ENCODE results near the gene VIPAS39. TPM values are rescaled to one million over a fixed set of nuclear protein-coding genes. Genes with fewer than 3 reads are reported as not detected.

The VIPAS39 gene
- total and polyA plus RNA-seq, 9 of the 15 experiments (the other 6 are each of a cell fraction or from before 2014, with no cell fraction given): 5.7 to 25.6 (median 9.9) TPM

DNA sequence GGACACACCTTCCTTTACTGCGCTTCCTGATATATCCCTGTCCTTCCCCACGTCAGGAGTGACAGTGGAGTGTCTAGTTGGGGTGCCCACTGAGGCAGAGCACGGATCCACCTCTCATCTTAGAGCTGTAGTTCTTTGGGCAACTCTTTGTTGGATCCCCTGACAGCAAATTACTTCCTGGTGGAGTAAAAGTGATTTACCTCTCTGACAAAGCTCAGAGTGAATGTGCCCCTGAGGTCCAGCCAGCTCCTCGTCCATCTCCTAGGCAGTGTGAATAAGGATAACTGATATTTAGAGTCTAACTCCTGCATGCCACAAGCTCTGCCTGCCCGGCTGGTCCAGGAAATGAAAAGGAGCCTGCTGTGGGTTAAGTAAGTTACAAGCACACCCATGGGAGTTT, 16.5 kb upstream of the VIPAS39 start:
- no peak for ATAC-seq
- Histone ChIP-seq H2AFZ (ENCODE audit: low read depth, low read length) (no peak overlapping the region), H4K20me1 (replicated peaks; ENCODE audit: control insufficient read depth, insufficient read depth, low read length) (no peaks in the 10 kb centered on the region), H3K9me3 (replicated peaks; ENCODE audit: control insufficient read depth, insufficient read depth, low read depth, low read length) (no peaks in the 10 kb centered on the region), H3K4me1 (replicated peaks in 1 of 2; ENCODE audit: control insufficient read depth in 2 of 2, insufficient read depth in 2 of 2, low read length in 2 of 2) (peaks cover 0 to 8% of the 10 kb centered on the region in 2 experiments; a peak in 2 of 5 replicates), H3K4me2 (ENCODE audit: insufficient read depth, low read length) (no peak overlapping the region), H3K9me1 (ENCODE audit: control insufficient read depth, insufficient read depth, low read length) (no peaks in the 10 kb centered on the region), H3K27ac (ENCODE audit: extremely low read depth, low read depth, low read length) (no peak overlapping the region), H3K4me3 (no peak overlapping the region), H3K9ac (ENCODE audit: insufficient read depth in 1 of 2, low read depth in 2 of 2, low read length in 2 of 2) (no peak overlapping the region), H3K36me3 (ENCODE audit: control insufficient read depth, insufficient read depth, low read length) (peaks cover 8% of the 10 kb centered on the region; the same call in 1 of the 3 replicates), H3K79me2 (ENCODE audit: control insufficient read depth, insufficient read depth, low read length) (no peaks in the 10 kb centered on the region), H3K27me3 (ENCODE audit: control insufficient read depth in 2 of 2, insufficient read depth in 2 of 2, low read length in 2 of 2) (peaks cover 8 to 43% of the 10 kb centered on the region in 2 experiments; a peak in 4 of 5 replicates)
- FAIRE-seq: no peak
- in situ Hi-C loops (cut with MboI): no loop called here
- intact Hi-C loops (cut with micrococcal nuclease): no loop called here
- ChIA-PET CTCF (ENCODE audit: low intra/inter-chr PET ratio) (no interaction called here), POLR2A (interaction anchor here (0.7 to 2.0 kb wide), 3 partner anchors 9 to 15 kb away, joined by 3 to 7 read pairs (median 3); partner anchors contain the start of gene AHSA1)
- DNase-seq (ENCODE audit: extremely low read depth in 1 of 4, low spot score in 3 of 4): no peak
- 13% methylated on average over 5 of the region's 5 CpGs for WGBS (ENCODE audit: insufficient coverage, low coverage, missing lambda C conversion rate)
- BruUV-seq (replicated peaks): no TSS peak
- TF ChIP-seq ZNF76 (CRISPR knock-in tag; IDR thresholded peaks at IDR 0.05; ENCODE audit: borderline replicate concordance) (no peak), RBM14 (IDR thresholded peaks at IDR 0.05; ENCODE audit: borderline replicate concordance, insufficient read depth, low read depth, low read length) (no peak), PKNOX1 (IDR thresholded peaks at IDR 0.05) (no peak), ESRRA (IDR thresholded peaks at IDR 0.05; ENCODE audit: borderline replicate concordance, low read depth) (no peak), TAF15 (IDR thresholded peaks at IDR 0.05; ENCODE audit: low read depth, low read length) (no peak), JUN (IDR thresholded peaks at IDR 0.05; ENCODE audit: borderline replicate concordance, low read depth, low read length) (no peak), JUN (CRISPR knock-in tag; IDR thresholded peaks at IDR 0.05; ENCODE audit: borderline replicate concordance) (no peak), TEAD4 (IDR thresholded peaks at IDR 0.05; ENCODE audit: low read length) (no peak), TEAD4 (CRISPR knock-in tag; IDR thresholded peaks at IDR 0.05; ENCODE audit: borderline replicate concordance) (no peak), ZBTB9 (CRISPR knock-in tag; IDR thresholded peaks at IDR 0.05) (no peak), POLR2H (tag; IDR thresholded peaks at IDR 0.05; ENCODE audit: low read depth) (no peak), ZBTB7A (IDR thresholded peaks at IDR 0.05; ENCODE audit: borderline replicate concordance, control insufficient read depth, low read depth, low read length) (no peak), NR3C1 (CRISPR knock-in tag; IDR thresholded peaks at IDR 0.05) (no peak), SNRNP70 (optimal IDR thresholded peaks at IDR 0.05; ENCODE audit: low read depth, low read length) (no peak), ZNF57 (CRISPR knock-in tag; IDR thresholded peaks at IDR 0.05) (no peak), PML (IDR thresholded peaks at IDR 0.05; ENCODE audit: low read length) (no peak)
- TF ChIP-seq, protein P1, sequence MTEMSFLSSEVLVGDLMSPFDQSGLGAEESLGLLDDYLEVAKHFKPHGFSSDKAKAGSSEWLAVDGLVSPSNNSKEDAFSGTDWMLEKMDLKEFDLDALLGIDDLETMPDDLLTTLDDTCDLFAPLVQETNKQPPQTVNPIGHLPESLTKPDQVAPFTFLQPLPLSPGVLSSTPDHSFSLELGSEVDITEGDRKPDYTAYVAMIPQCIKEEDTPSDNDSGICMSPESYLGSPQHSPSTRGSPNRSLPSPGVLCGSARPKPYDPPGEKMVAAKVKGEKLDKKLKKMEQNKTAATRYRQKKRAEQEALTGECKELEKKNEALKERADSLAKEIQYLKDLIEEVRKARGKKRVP (CRISPR knock-in tag; IDR thresholded peaks at IDR 0.05): no peak
- TF ChIP-seq, protein P2, sequence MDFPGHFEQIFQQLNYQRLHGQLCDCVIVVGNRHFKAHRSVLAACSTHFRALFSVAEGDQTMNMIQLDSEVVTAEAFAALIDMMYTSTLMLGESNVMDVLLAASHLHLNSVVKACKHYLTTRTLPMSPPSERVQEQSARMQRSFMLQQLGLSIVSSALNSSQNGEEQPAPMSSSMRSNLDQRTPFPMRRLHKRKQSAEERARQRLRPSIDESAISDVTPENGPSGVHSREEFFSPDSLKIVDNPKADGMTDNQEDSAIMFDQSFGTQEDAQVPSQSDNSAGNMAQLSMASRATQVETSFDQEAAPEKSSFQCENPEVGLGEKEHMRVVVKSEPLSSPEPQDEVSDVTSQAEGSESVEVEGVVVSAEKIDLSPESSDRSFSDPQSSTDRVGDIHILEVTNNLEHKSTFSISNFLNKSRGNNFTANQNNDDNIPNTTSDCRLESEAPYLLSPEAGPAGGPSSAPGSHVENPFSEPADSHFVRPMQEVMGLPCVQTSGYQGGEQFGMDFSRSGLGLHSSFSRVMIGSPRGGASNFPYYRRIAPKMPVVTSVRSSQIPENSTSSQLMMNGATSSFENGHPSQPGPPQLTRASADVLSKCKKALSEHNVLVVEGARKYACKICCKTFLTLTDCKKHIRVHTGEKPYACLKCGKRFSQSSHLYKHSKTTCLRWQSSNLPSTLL (IDR thresholded peaks at IDR 0.05): no peak
